Activated effector memory CD4-positive, alpha-beta T cell treated with anti-CD3 and anti-CD28 coated beads, Interleukin-2, amount 50 U/mL, for 16 hours (primary cell): ENCODE results near the gene EPHX1.

Experiments
- DNase-seq: peaks from one replicate; pipeline ENCODE4 v3.0.0-alpha.2; 2020

EPHX1 gene

GRCh38 chr1:225844236-225845061 lies 34.5 kb downstream of the EPHX1 start:
- DNase-seq = no peak

- DNase-seq = no peak
Measured at GRCh38 chr1:225845097-225845496, 35.2 kb downstream of the EPHX1 start.

GRCh38 chr1:225845571-225846259 lies 35.8 kb downstream of the EPHX1 start:
- DNase-seq = peak; percentile 75

- DNase-seq = no peak
Measured at GRCh38 chr1:225846331-225847310, 36.7 kb downstream of the EPHX1 start.

- DNase-seq = no peak
Measured at GRCh38 chr1:225847610-225848009, 37.7 kb downstream of the EPHX1 start.

- DNase-seq = no peak
Measured at GRCh38 chr1:225848030-225848955, 38.4 kb downstream of the EPHX1 start.

GRCh38 chr1:225849925-225850324 lies 40.0 kb downstream of the EPHX1 start:
- no peak for DNase-seq

GRCh38 chr1:225850370-225850769 lies 40.4 kb downstream of the EPHX1 start:
- no peak for DNase-seq

GRCh38 chr1:225851805-225852204 lies 41.9 kb downstream of the EPHX1 start:
- DNase-seq = no peak

GRCh38 chr1:225852413-225853124 lies 42.6 kb downstream of the EPHX1 start:
- DNase-seq = no peak

- DNase-seq = no peak
Measured at GRCh38 chr1:225853441-225853840, 43.5 kb downstream of the EPHX1 start.

- no peak for DNase-seq
Measured at GRCh38 chr1:225855503-225856300, 45.8 kb downstream of the EPHX1 start.

- no peak for DNase-seq
Measured at GRCh38 chr1:225857256-225857655, 47.3 kb downstream of the EPHX1 start.

GRCh38 chr1:225859151-225859550 lies 49.2 kb downstream of the EPHX1 start:
- no peak for DNase-seq

- DNase-seq = no peak
Measured at GRCh38 chr1:225860107-225860506, 50.2 kb downstream of the EPHX1 start.

GRCh38 chr1:225860876-225861441 lies 51.0 kb downstream of the EPHX1 start:
- no peak for DNase-seq

- DNase-seq = no peak
Measured at GRCh38 chr1:225861834-225862580, 52.1 kb downstream of the EPHX1 start.

GRCh38 chr1:225862581-225862950 lies 52.6 kb downstream of the EPHX1 start:
- no peak for DNase-seq

- DNase-seq = no peak
Measured at GRCh38 chr1:225863167-225863566, 53.2 kb downstream of the EPHX1 start.
